Breast epithelium (tissue), 4 donors: ENCODE measurements around the gene GNAQ. TPM values are rescaled to one million over a fixed set of nuclear protein-coding genes. Genes with fewer than 3 reads are reported as not detected.
"Not testable (repeated sequence)": the region's sequence is repeated elsewhere in the genome, so short reads cannot be mapped to it uniquely, and the experiment has no call there.

ENCODE experiments used
- DNase-seq, 2 donors: peaks; one replicate each; pipeline ENCODE4 v3.0.0-alpha.2; 2019; ENCODE audit warnings: low spot score in 2 of 2
- H3K27ac ChIP-seq, 2 donors: fragments of 200-600 bp; sonication (generic) in 1 of 2; one replicate each; pipeline ENCODE4 v1.5.1; 2016 to 2019; ENCODE audit warnings: mild to moderate bottlenecking in 1 of 2
- H3K27me3 ChIP-seq, 2 donors: fragments of 200-600 bp; sonication (generic) in 1 of 2; one replicate each; pipeline versions ENCODE4 v1.5.1 to v1.6.0; 2017 to 2019; ENCODE audit warnings: control low read depth in 1 of 2, mild to moderate bottlenecking in 1 of 2
- H3K36me3 ChIP-seq: fragments of 200-600 bp; one replicate; pipeline ENCODE4 v1.5.1; 2019
- H3K4me1 ChIP-seq, 2 donors: fragments of 200-600 bp; sonication (generic); one replicate each; pipeline ENCODE4 v1.5.1; 2016 to 2019; ENCODE audit warnings: control low read depth in 1 of 2
- H3K4me3 ChIP-seq, 3 donors: fragments of 200-600 bp; sonication (generic); 1 replicate in 2 of 3; 2 replicates in 1 of 3; pipeline ENCODE4 v1.5.1; 2016 to 2019; ENCODE audit warnings: mild to moderate bottlenecking in 3 of 3, moderate library complexity in 2 of 3
- H3K9me3 ChIP-seq, 2 donors: fragments of 200-600 bp; sonication (generic) in 1 of 2; one replicate each; pipeline ENCODE4 v1.5.1; 2016 to 2019; ENCODE audit warnings: control low read depth in 1 of 2
- CTCF ChIP-seq, 3 donors: fragments of 450-650 bp; IDR thresholded peaks; one replicate each; pipeline ENCODE4 v1.5.1; 2016 to 2017; ENCODE audit warnings: antibody characterized with exemption in 3 of 3, mild to moderate bottlenecking in 3 of 3, moderate library complexity in 3 of 3
- POLR2A ChIP-seq: fragments of 450-650 bp; IDR thresholded peaks from one replicate; pipeline ENCODE4 v1.6.1; 2016; ENCODE audit warnings: antibody characterized with exemption, mild to moderate bottlenecking, moderate library complexity
- POLR2AphosphoS5 ChIP-seq, 3 donors: sonication (generic); formaldehyde crosslinking; IDR thresholded peaks; one replicate each; pipeline ENCODE4 v1.6.1; 2017; ENCODE audit warnings: antibody characterized with exemption in 3 of 3
- intact Hi-C: fragments of 100-400 bp; cut with DNase I; formaldehyde crosslinking; loops from one replicate; pipeline ENCODE4 v1.15.1; 2023; ENCODE audit warnings: low total_unique reads
- total RNA-seq, 3 donors: library from RNA; depleted of rRNA; stranded (reverse); fragments of >200 nt; gene quantifications; one replicate each; pipeline ENCODE4 v1.1.0, GENCODE V29; 2016

The GNAQ gene
- total RNA-seq, 3 donors from 2014 or later: 39.0 to 49.3 (median 47.2) TPM

GRCh38 chr9:77872177-77872576 lies 159.4 kb downstream of the GNAQ start:
- H3K36me3 ChIP-seq: no peaks in the 10 kb centered on the region
- H3K27me3 ChIP-seq: no peaks in the 10 kb centered on the region
- H3K27ac ChIP-seq: no peak overlapping the region
- H3K4me1 ChIP-seq: no peaks in the 10 kb centered on the region
- no peak for DNase-seq
- no peaks in the 10 kb centered on the region for H3K9me3 ChIP-seq
- intact Hi-C loops: no loop called here
- no peak overlapping the region for H3K4me3 ChIP-seq
- TF ChIP-seq POLR2AphosphoS5 (IDR thresholded peaks at IDR 0.05) (no peak), CTCF (IDR thresholded peaks at IDR 0.05) (no peak)

- Histone ChIP-seq H3K27ac (no peak overlapping the region), H3K27me3 (no peaks in the 10 kb centered on the region), H3K4me1 (no peaks in the 10 kb centered on the region), H3K9me3 (no peaks in the 10 kb centered on the region), H3K36me3 (no peaks in the 10 kb centered on the region), H3K4me3 (no peak overlapping the region)
- intact Hi-C loops: no loop called here
- TF ChIP-seq CTCF (IDR thresholded peaks at IDR 0.05) (no peak), POLR2A (no peak), POLR2AphosphoS5 (IDR thresholded peaks at IDR 0.05) (no peak)
- DNase-seq: no peak
Measured at GRCh38 chr9:77871483-77871882, 160.1 kb downstream of the GNAQ start.

- Histone ChIP-seq H3K27ac (no peak overlapping the region), H3K27me3 (no peaks in the 10 kb centered on the region), H3K4me3 (no peak overlapping the region), H3K36me3 (no peaks in the 10 kb centered on the region), H3K4me1 (no peaks in the 10 kb centered on the region), H3K9me3 (no peaks in the 10 kb centered on the region)
- intact Hi-C loops: no loop called here
- TF ChIP-seq POLR2A (no peak), CTCF (IDR thresholded peaks at IDR 0.05) (no peak), POLR2AphosphoS5 (IDR thresholded peaks at IDR 0.05) (no peak)
- DNase-seq: no peak
Measured at GRCh38 chr9:77866878-77867277, 164.7 kb downstream of the GNAQ start.

GRCh38 chr9:77865385-77866047 lies 166.1 kb downstream of the GNAQ start:
- Histone ChIP-seq H3K4me3 (no peak overlapping the region), H3K4me1 (no peaks in the 10 kb centered on the region), H3K36me3 (no peaks in the 10 kb centered on the region), H3K27ac (no peak overlapping the region), H3K27me3 (no peaks in the 10 kb centered on the region), H3K9me3 (no peaks in the 10 kb centered on the region)
- DNase-seq: no peak
- intact Hi-C loops: no loop called here
- TF ChIP-seq POLR2A (no peak), CTCF (IDR thresholded peaks at IDR 0.05) (no peak), POLR2AphosphoS5 (IDR thresholded peaks at IDR 0.05) (no peak)

- Histone ChIP-seq H3K36me3 (no peaks in the 10 kb centered on the region), H3K27ac (no peak overlapping the region), H3K27me3 (no peaks in the 10 kb centered on the region), H3K4me3 (no peak overlapping the region), H3K9me3 (no peaks in the 10 kb centered on the region), H3K4me1 (no peaks in the 10 kb centered on the region)
- no peak for DNase-seq
- intact Hi-C loops: no loop called here
- TF ChIP-seq CTCF (IDR thresholded peaks at IDR 0.05) (no peak), POLR2AphosphoS5 (IDR thresholded peaks at IDR 0.05) (no peak), POLR2A (no peak)
Measured at GRCh38 chr9:77864211-77864889, 167.3 kb downstream of the GNAQ start.

GRCh38 chr9:77863638-77864037 lies 168.0 kb downstream of the GNAQ start:
- DNase-seq, intact Hi-C loops, H3K27ac ChIP-seq, H3K4me1 ChIP-seq, H3K36me3 ChIP-seq, H3K9me3 ChIP-seq, H3K4me3 ChIP-seq, H3K27me3 ChIP-seq: not testable (repeated sequence)

- H3K36me3 ChIP-seq, H3K27ac ChIP-seq, DNase-seq, intact Hi-C loops, H3K9me3 ChIP-seq, H3K27me3 ChIP-seq, H3K4me3 ChIP-seq, H3K4me1 ChIP-seq: not testable (repeated sequence)
Measured at GRCh38 chr9:77860953-77861352, 170.7 kb downstream of the GNAQ start.
